CD4-positive, alpha-beta T cell treated with Interleukin-15 for 1 hour (primary cell): ENCODE data around the gene C5.
"Not testable (repeated sequence)": the region's sequence is repeated elsewhere in the genome, so short reads cannot be mapped to it uniquely, and the experiment has no call there.

Experiments
- DNase-seq: peaks from one replicate; pipeline ENCODE4 v3.0.0-alpha.2; 2020

Gene C5

GRCh38 chr9:121048175-121048574 lies 1.9 kb downstream of the C5 start:
- DNase-seq = no peak

DNA sequence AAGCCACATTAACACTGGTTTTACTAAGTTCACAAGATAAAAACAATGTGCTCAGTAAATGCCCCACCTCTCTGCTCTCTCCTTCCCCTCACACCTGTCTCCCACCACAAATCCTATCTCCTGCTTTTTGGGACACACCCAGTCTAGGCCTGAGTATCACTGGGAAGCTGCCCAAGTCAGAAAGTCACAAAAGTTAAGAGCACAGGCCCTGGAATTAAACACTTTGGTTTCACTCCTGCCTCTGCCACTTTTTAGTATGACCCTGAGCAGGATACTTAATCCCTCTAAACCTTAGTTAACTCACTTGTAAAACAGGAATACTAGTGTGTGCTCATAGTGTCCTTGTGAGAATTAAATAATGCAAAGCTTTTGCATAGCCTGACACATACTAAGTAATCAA lies 11.3 kb downstream of the C5 start:
- DNase-seq = no peak

DNA sequence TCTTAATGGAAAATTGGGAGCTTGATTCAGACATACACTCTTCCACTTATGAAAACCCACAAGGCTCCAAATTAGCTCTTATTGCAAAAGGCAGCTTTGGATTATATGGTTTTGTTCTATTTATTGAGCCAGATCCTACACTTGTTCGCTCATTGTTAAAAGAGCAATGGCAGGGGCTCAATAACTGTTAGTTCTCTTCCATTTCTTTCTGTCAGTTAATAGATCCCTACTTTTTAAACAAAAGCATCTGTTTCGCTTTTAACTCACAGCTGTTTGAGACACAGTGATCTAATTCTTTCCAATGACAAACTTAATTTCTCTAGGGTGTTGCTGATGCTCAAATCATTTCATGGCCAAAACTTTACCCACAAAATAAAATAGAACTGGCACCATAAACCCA lies 11.7 kb downstream of the C5 start:
- DNase-seq = no peak

- not testable (repeated sequence) for DNase-seq
These were observed 14.4 kb downstream of the C5 start for GRCh38 chr9:121035717-121036116.

DNA sequence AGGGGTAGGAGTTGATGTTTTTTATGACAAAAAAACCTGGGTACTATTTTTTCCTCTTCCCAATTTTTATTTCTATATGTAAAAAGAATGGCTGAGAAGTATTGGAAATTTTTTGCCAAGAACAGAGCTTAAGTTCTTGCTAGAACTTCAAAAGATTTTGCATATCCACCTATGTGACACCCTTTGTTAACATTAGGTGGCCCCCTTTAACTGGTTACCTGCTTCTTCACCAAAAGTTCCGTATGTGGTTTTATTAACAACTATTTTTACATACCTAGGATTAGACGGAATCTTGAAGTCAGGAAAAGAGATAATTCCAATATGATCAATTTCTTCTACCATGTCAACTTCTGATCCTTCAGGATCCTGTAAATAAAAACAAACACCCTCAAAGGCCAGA lies 15.5 kb downstream of the C5 start:
- DNase-seq = no peak

- no peak for DNase-seq
These were observed 20.6 kb downstream of the C5 start for GRCh38 chr9:121029469-121029868.

GRCh38 chr9:121028285-121028684 lies 21.8 kb downstream of the C5 start:
- not testable (repeated sequence) for DNase-seq

GRCh38 chr9:121026768-121027167 lies 23.3 kb downstream of the C5 start:
- no peak for DNase-seq

- DNase-seq = no peak
These were observed 23.8 kb downstream of the C5 start for GRCh38 chr9:121026260-121026691.

DNA sequence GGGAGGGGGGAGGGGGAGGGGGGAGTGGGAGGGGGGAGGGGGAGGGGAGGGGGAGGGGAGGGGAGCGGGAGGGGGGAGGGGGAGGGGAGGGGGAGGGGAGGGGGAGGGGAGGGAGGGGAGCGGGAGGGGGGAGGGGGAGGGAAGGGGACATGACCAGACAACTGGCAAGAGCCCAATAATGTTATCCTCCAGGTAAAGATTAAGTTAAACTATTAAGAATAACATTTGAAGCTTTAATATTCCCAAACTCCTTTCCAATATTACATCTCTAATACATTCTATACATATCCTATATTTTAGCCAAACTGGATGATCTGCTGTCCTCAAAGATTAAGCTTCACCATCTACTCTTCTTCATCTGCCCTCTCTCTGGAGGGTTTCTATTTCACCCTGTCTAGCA lies 25.8 kb downstream of the C5 start:
- DNase-seq = no peak

DNA sequence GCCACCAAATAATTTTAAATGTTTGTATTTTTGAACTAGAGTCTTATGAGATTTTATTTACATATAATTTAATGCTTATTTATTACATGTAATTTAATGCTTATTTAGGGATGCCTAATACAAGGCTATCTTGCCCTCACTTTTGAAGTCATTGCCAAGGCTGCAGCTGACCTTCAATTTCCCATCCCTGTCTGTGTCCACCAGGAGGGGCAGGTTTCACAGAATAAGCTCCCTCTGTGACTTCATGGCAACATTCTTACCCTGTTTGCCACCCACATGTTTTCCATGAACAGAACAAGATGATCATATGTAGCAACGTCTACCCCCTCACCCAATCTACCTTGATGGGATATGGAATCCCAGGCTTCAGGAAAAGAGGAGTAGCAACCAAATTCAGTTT lies 27.0 kb downstream of the C5 start:
- no peak for DNase-seq

DNA sequence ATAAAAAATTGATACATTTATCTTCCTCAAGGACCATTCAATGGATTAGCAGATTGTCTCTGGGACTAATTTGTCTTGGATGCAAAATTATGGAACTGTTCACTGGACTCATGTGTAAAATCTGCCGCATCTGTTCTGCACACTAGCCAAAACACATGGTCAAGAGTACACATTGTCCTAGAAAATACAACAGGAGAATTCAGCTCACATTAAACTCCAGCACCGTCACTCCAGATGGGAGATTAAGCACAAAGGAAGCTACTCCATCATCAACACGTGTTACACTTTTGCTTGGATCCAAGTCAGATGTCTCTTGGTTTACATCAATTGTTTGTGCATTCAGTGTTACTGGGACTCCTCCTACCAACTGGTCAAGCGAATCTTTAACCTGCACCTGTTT lies 28.8 kb downstream of the C5 start:
- no peak for DNase-seq

DNA sequence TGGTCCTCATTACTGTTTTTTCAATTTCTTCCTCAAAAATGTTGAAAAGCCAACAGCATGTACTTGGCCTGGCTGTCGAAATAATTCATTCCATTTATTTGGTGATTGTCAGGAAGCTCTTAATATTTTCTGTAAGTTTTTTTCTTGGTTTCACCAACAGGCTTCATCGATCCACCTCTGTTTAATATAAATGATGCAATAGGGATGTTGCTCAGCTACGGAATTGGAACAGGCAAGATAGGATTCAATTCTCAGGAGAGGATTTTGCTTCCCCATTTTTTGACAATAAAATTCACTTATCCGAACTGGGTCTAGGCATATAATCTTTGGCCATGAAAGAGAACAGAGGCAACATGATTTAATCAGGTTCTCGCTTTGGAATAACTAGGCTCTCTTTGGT lies 30.8 kb downstream of the C5 start:
- DNase-seq = no peak

DNA sequence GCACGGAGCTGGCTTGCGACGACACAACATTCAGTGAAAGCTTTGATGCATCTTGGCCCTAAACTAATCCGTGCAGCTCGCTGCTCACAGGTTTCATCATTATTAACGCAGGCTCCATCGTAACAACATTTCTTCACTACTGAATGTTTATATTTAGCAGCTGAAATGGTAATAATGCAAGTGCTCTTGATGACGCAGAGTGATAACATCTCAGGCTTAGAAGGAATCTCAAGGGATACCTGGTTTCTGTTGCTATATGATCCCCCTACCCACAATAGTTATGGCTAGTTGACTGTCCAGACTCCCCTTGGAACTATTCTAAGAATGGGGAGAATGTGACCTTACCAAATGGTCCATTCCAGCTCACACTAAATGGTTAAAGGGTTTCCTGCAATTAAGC lies 36.2 kb downstream of the C5 start:
- no peak for DNase-seq

DNA sequence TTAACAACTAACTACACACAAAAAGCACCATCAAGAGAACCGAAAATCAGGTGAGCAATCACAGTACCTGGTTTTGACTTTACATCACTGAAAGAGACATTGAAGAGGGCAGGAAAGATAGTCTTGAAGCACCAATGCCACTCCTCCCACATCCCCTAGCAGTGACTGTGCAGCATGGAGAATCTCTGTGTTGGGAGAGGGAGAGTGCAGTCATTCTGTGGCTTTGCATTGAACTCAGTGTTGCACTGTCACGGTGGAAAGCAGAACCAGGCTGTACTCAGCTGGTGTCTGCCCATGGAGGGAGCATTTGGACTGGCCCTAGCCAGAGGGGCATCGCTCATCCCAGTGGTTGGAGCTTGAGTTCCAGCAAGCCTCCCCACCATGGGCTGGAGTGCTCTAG lies 40.4 kb downstream of the C5 start:
- DNase-seq = no peak

DNA sequence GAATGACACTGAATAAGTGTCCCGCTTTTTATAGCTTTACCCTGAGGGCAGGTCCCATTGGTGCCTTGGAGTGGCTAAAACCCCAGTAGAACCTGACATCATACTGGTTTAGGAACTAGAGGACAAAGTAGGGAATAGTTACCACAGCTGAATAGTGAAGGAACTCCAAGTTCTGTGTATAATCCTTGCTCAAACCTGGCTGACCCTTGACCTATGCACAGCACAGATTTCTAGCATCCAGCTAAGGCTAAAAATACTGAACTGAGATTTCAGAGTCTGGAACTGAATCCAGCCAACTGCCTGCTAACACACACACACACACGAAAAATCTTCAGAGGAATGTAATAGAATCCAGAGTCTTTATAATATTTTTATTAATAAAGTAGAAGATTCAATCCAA lies 50.8 kb downstream of the C5 start:
- no peak for DNase-seq

DNA sequence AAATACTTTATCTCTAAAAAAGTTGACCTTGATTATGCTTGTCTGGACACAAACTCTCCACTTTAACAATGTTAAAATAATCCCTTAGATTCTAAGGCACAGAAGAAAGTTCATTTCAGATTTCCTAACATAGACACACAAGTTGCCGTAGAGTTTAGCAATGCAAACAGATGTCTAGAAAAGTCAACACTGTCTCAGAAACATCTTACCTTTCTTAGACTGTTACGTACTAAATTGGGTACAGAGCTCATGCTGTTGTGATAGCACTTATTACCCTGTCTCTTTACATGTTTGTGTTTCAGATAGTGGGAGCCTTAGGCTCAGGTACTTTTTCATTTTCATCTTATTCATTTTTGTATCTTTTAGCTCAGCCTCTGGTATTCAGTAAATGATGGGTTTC lies 52.0 kb downstream of the C5 start:
- DNase-seq = no peak

GRCh38 chr9:120997502-120997901 lies 52.6 kb downstream of the C5 start:
- DNase-seq = no peak

DNA sequence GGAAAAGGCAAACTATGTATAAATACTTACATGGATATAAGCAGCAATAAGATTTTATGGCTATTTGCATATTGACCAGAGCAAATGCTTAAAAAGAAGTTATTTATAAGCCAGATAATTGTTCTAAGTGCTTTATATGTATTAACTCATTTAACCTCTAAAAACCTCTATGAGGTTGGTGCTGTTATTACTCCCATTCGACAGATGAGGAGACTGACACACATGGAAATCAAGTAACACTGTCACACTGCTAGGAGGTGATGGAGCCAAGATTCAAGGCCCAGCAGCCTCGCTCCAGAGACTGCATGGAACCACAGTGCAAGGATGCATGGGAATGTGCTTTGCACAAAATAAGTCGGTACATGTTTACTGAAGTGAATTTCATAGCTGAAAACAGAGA lies 53.7 kb downstream of the C5 start:
- no peak for DNase-seq

DNA sequence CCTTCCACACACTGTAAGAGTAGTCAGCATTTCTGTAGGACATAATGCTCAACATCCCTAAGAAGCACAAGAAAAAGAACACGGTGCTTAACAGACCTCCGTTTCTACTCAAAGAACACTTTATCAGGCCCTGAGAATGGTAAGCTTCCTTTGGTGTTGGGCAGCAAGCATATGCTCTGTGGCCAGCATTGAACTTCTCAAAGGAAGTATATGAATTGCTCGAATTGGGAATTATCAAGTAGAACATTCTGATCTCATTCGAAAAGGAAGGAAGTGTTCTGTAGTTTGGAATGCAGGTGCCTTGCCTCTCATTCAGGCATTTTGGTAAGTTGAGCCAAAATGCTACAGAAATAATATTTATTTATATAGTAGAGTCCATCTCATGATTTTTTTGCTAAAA lies 61.0 kb downstream of the C5 start:
- DNase-seq = no peak

GRCh38 chr9:120985819-120986222 lies 64.3 kb downstream of the C5 start:
- DNase-seq = no peak

- no peak for DNase-seq
These were observed 66.7 kb downstream of the C5 start for GRCh38 chr9:120983259-120983837.

DNA sequence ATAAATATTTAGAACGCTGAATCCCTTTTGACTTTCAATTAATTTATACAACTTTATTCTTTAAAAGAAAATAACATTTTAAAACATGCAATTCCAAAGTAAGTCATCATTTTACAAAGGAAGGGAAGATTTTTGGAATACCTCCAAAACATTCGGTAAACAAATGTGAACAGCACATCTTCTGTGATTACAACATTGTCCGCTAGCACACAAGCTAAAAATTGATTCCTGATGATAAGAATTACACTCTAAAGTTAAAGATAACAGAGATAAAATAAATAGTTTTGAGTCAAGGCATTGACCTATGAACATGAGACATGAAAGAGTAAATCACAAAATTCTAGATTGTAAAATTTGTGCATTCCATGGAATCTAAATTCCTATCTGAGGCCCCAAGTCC lies 67.2 kb downstream of the C5 start:
- DNase-seq = no peak

DNA sequence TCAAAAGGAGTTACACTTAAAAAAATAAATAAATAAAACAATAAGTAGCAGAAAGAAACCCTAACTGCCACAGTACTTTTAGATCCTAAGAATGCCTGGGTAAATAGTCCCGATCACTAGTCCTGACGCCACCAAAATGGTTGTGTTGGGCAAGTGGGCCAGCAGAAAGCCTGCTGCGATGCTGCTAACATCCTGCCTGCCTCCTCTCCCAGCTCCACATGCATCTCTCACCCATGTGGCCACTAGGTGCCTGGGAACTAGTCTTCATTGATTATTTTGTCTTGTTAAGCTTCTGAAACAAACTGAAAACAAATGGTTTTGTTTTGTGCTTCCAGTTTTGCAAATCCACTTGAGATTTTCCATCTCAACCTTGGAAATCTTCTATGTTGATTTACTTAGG lies 69.1 kb downstream of the C5 start:
- no peak for DNase-seq

DNA sequence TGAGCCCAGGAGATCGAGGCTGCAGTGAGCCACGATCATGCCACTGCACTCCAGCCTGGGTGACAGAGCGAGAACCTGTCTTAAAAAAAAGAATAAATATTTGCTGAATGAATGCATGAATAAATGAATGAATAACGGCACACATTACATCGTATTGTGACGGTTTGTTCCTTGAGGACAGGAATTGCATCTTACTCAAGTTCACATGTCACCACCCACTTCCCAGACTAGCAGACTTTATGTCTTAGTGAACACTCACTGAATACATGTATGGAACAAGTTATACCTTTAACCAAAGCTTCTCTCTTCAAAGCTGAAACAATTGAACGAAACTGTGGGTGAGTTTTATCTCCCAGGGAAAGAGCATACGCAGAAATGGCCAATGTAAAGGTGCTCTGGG lies 70.3 kb downstream of the C5 start:
- DNase-seq = no peak

GRCh38 chr9:120978987-120979386 lies 71.1 kb downstream of the C5 start:
- DNase-seq = no peak
